Measurements from ENCODE around the gene ISX.

The ISX gene

DNA sequence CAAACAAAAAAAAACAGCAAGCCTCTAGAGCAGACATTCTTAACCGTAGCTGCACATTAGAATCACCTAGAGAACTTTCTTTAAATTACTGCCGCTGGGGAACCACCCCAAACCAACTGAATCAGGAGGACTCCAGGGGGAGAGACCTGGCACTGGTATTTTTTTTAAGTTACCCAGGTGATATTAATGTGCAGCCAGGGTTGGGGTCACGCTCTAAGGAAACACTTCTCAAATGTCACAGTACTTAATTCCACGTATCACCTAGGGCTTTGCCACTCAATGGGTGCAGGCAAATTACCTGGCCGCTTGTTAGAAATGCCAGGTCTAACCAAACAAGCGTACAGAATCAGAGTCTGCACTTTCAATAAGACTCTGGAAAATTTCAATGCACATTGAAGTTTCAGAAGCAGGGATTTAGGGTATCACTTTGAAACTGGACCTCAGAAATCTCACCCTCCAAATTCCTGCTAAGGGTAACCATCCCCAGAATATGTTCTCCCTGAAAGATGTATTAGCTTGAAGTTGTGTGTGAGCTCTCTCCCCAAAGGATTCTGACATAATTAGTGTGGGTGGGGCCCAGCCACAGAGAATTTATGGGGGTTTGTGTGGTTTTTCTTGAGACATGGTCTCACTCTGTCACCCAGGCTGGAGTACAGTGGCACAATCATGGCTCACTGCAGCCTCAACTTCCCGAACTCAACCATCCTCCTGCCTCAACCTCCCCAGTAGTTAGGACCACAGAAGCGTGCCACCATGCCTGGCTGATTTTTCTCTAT lies 12.7 kb upstream of the ISX start:
- no peak for DNase-seq (ENCODE audit: low spot score)

DNA sequence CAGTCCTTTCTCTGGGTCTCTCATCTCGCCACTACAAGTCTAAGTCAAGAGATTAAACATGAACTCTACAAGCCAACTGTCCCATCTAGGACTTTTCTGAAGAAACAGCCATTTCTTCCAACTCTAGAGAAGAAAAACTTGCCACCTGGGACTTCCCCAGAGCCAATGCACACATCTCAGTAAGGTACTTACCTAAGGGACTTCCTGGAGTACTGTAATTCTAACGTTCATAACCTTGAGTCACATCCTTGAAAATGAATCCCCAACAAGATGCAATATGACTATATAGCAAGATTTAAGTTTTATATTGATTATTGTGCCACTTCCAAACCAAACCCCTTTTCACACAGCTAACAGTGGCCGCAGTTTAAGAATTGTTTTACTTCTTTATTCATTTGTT lies 11.9 kb upstream of the ISX start:
- DNase-seq (ENCODE audit: low spot score): peak; percentile 27

DNA sequence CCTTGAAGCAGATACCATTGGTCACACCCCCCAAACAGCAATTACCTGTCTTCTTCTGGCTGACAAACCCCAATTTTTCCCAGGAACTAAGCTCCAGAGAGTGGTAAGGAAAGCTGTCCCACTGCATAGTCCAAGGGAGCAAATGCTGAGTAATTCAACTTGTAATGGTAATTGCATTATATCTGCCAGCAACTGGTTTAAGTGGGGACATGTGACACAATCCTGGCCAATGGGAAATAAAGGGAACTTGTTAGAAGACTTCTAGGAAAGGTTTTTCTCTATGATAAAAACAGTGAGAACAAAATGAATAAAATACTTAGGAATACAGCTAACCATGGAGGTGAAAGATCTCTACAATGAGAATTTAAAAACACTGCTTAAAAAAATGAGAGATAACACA lies 9.5 kb upstream of the ISX start:
- no peak for DNase-seq (ENCODE audit: low spot score)

DNA sequence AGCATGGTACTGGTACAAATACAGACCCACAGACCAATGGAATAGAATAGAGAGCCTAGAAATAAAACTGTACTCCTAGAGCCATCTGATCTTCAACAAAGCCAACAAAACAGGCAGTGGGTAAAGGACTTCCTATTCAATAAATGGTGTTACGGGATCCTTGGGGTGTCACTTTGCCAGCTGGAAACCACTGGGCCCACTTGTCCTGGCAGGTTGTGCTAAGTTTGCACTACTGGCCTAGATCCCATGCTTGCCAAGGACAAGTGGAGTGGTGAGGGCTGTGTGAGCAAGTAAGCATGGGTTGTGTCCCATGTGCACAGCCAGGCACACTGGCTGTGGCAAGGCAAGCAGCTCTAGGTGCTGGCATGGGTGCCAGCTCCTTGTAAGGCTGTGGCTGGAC lies 8.8 kb upstream of the ISX start:
- no peak for DNase-seq (ENCODE audit: low spot score)

DNA sequence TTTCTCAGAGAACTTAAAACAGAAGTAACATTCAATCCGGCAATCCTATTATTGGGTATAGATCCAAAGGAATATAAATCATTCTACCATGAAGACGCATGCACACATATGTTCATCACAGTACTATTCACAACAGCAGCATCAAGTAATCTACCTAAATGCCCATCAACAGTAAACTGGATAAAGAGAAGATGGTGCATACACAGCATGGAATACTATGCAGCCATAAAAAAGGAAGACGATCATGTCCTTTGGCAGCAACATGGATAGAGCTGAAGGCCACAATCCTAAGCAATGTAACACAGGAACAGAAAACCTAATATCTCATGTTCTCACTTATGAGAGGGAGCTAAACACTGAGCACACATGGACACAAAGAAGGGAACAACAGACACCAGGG lies 6.3 kb upstream of the ISX start:
- no peak for DNase-seq (ENCODE audit: low spot score)

DNA sequence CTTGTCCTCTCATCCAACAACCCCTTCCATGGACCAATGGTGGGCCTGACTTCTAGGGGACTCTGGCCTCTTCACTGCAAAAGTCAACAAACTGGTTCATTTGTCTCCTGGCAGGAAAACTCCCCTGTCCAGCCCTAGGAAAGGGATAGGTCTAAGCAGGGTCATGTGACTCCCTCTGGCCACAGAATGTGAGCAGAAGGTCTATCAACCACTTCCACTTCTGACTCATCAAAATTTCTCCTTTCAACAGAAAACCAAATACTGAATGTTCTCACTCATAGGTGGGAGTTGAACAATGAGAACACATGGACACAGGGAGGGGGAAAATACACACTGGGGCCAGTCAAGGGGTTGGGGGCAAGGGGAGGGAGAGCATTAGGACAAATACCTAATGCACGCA lies 1.3 kb upstream of the ISX start:
- peak; percentile 36 for DNase-seq (ENCODE audit: low spot score)

DNA sequence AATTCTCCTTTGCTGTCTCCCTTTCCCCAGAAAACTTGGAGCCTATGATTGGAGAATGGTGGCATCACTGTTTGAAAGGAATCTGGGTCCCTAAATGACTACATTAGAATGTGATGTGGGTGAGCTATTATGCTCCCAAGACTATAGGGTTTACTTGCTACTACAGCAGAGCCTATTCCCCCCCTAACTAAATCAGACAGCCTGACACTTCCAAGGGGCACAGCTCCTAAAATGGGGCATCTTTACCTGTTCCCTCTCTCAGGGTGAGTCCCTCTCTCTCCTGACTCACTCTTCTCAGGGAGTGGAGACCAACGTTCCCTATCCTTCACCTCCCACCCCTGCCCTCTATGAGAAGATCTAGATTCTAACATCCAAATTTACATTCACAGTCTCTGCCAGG lies 775 bp upstream of the ISX start:
- DNase-seq (ENCODE audit: low spot score): no peak

DNA sequence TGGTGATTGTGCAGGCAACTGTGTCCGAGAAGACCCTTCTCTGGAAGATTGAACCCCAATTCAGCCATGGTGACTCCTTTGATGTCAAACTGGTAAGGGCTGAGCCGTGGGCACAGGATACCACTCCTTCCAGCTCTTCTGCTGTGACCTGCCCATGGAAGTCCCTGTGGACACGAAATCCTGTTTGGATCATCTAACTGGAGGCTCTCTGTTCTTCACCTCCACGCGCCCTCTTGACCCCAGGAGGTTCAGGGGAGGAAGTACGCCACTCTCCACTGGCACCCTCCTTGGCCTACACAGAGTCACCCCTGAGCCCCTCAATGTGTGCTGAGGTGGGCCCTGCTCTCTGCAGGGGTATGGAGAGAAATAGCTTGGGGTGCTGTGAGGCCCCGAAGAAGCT lies 810 bp downstream of the ISX start:
- no peak for DNase-seq (ENCODE audit: low spot score)

DNA sequence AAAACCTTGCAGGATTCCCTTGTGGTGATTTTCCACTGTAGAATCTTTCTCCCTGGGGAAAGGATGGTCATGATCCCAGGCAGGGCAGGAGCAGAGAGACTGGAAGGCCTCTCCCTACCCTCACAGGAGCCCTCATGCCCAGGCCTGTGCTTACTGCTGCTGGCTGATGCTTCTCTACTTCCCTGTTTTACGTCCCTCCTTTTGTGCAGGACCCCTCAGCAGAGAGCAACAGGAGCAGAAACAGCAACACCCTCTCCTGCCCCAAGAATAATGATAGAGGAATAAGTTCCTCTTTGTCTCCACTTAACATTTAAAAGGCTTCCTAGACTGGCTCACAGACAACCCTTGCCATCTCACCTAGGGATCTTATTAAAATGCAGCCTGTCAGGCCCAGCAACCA lies 3.6 kb downstream of the ISX start:
- no peak for DNase-seq (ENCODE audit: low spot score)

DNA sequence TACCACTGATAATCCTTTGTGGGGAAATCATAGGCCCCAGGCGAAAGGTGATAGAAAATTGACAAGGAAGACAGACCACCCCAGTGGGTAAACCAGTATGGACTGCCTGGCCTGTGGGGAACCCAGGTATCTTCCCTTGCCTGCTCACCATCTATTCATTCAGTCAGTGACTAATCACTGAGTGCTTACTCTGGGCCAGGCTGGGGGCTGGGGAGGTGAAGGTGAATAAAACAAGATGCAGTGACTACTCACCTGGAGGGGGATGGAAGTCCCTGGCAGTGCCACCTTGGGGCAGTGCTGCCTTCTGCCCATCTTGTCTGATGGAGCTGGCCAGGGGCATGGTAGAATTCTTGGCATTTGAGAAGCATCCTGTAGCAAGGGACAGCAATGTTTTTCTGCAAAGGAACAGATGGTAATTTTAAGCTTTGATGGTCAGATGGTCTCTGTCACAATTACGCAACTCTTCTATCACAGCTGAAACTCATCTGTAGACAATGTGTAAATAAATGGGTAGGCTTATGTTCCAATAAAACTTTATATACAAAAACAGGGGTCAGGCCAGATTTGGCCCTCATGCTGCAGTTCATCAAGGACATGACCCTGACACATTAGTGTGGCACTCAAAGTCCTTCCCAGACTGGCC lies 4.6 kb downstream of the ISX start:
- DNase-seq (ENCODE audit: low spot score): no peak

DNA sequence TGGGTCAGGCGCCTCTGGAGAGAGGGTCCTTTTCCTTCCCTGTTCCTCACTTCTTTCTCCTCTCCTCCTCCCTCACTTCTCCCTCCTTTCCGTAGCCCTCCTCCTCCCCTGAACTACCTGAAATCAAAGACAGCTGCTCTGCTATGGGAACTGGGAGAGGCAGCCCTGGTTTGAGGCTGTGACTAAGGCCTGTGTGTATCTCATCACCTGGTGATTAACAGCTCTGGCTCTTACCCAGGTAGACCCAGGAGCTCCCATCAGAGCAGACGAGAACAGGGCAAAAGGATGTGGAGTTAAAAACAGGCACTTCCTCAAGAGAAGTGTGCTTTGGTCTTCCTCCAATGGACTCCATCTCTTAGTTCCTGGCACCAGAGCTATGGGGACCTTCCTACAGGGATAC lies 5.8 kb downstream of the ISX start:
- no peak for DNase-seq (ENCODE audit: low spot score)

DNA sequence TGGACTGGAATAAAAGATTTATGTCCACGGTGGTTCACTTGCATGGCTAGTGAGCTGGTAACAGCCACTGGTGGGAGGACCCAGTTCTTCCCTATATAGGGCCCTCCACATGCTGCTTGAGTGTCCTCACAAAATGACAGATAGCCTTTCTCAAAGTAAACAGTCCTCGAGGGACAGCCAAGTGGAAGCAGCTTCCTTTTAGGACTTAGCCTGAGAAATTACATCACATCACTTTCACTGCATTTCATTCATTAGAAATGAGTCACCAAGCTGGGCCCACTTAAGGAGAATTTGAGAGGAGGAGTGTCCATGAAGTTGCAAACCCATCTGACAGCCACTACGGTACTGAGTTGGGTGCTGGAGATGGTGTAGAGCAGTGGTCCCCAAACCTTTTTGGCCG lies 7.0 kb downstream of the ISX start:
- no peak for DNase-seq (ENCODE audit: low spot score)

DNA sequence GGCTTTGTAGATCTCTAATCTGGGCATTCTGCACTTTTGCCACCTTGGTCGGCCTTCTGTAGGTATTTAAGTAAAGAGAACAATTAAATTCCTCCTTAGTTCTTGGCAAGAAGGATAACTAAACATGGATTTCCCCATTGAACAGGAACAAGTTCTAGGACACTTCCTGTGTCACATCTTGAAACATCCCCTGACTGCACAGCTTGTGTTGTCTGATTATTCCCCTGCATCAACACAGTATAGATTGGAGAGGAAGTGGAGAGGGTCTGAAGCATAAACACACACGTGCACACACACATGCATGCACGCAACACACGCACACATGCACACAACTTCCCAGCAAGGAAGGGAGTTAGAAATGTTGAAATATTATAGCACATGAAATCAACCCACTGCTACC lies 8.6 kb downstream of the ISX start:
- DNase-seq (ENCODE audit: low spot score): no peak

DNA sequence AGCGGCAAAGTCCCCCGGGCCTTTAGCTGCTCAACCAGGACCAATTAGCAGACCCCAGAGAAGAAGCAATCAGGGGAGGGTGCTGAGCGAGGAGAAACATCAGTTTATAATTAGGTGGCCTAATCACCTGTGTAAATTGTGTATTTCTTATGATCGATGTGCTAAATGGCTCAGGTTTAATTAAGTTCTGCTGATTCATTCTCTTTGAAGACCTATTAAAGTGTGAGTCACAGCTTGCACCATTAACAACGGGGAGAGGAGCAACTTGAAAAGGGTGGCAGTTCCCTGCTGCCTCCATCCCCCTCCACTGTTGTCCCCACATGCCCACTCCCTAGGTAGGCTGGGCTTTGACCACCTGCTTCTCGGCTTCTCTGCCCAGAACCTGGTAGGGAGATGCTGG lies 10.7 kb downstream of the ISX start:
- no peak for DNase-seq (ENCODE audit: low spot score)

DNA sequence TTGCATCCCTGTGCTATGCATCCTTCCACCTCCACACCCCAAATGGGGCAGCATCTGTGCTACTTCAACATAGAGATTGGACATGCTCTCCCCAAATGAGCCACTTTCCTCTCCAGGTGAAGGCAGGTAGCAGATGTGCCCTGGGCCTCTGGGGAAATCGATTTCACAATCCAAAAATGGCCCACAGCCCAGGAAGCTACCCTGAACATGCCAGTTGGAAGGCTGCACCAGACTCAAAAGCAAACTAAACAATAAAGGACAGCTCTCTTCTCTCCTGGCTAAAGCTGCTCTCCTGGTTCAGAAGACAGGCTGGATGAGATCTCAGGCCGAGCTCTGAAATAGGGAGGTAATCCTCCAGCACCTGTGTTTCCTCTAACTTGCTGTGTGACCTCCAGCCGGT lies 19.7 kb downstream of the ISX start:
- no peak for DNase-seq (ENCODE audit: low spot score)

DNA sequence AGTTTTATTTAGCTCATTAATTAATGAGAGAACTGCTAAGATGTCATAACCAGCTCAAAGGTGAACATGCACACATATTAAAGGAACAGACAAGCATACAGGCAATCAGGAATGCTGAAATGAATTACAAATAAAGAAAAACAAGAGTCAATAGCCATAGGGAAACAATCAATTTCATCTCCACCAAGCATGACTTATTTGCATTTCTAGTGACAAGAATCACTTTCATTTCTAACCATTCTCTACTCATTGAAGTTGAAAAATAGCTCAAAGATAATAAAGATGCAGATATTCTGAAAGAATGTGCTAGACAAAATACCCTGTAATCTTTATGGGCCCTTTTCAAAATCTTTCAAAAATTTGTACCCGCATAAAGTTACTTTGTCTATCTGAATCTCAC lies 23.2 kb downstream of the ISX start:
- DNase-seq (ENCODE audit: low spot score): no peak

DNA sequence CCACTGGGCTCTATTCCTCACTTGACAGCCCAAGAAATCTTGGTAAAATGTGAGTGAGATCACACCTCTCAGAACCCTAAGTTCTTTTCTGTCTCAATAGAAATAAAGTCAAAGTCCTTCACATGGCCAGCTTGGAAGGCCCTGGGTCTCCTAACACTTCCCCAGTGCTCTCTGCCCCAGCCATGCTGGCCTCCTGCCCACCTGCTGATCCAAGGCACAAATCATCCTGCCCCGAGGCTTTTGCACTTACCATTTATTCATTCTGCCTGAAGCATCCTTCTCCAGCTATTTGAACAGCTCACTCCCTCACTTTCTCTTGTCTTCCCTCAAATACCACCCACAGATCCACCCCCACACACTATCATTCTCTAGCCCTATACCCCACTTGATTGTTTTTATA lies 26.4 kb downstream of the ISX start:
- DNase-seq (ENCODE audit: low spot score): no peak

DNA sequence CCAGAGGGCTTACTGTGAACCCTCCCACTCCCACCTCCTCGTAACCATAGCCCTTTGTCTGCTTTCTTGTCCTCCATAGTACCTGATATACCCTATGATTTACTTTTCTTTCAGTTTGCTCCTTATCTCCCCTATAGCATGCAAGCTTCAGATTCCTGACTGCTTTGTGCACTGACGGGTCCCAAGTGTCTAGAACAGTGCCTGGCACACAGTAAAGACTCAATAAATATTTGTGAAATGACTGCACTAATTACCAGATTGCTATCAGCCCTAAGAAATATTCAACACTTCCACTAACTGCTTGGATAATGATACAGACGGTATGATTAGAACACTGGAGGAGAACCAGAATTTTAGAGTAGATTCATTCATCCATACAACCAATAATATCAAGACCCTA lies 33.0 kb downstream of the ISX start:
- DNase-seq (ENCODE audit: low spot score): no peak

DNA sequence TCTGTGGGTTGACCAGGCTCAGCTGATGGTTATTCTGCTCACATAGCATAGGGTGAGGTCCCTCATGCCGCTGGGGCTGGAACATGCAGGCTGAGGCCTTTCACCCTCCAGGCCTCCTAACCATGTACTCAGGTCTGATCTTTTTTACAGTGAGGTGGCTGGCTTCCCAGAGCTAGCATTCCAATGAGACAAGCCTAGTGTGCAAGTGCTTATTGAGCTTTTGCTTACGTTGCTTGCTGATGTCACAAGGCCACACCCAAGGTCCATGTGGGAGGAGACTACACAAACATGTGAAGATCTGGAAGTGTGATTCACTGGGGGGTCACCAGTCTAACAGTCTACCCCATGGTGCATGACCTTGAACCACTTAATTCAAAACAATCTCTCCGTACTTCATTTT lies 33.9 kb downstream of the ISX start:
- DNase-seq (ENCODE audit: low spot score): no peak

DNA sequence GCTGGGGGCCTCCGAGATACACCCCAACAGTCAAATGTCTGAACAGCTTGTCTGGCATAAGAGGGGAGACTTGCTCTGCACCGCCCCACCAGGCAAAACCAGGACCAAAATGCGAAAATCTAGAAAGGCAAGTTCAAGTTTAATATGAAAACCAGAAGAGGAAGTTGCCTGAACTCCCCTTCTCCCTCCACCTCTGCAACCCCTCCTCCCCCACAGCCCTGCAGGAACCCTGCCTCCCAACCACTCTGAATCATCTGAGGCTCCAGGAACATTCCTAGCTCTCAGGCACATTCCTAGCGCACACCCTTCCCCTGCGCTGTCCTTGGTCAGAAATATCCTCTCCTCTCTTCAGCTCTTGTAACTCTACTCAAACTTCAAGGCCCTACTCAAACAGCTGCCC lies 36.7 kb downstream of the ISX start:
- no peak for DNase-seq (ENCODE audit: low spot score)

DNA sequence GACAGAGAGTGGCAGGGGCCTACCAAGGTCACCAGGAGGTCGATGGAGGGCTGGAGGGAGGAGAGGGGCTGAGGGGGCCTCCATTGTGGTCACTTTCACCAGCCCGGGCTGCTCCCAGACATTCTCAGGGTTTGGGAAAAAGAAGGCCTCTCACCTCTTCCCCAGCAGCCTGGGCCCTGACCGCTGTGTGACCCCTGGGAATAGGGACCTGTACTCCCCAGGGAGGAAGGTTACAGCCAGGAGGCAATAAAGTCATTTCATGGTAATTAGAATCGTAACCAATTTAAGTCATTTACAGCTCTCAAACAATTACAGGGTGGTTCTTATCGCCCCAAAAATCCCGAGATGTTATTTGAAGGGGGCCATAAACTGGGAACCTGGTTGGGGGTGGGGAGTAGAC lies 37.8 kb downstream of the ISX start:
- no peak for DNase-seq (ENCODE audit: low spot score)

DNA sequence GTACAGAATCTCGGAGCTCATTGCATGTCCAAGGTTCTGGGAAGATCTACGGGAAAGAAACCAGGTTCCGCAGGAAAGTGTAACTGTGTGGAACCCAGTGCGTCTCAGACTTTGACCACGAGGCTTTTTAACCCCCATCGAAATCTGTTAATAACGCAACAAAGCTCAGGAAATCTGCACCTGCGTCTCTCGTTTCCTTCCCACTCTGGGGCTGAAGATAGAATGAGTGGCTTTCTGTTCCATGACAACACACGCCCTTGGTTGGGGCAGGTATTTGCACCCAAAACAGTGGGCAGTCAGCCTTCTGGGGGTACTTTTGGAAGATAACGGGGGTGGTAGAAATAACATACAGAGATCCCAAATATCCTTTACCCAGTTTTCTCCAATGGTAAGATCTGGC lies 38.5 kb downstream of the ISX start:
- DNase-seq (ENCODE audit: low spot score): no peak

DNA sequence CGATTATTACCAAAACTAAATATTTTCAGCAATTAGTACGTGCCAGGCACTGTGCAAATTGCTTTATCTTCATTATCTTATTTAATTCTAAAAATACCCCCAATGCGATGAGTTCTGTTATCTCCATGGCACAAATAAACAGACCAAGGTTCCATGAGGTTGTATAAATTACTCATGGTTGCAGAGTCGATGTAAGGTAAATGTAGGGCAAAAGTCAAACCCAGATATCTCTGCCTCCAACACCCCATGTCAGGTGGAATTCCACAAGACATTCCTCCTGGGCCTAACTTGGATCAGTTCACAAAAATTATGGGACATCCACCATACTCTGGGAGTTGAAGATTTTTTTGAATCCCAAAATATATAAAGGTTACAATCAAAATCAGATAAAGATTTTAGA lies 43.7 kb downstream of the ISX start:
- DNase-seq (ENCODE audit: low spot score): no peak

DNA sequence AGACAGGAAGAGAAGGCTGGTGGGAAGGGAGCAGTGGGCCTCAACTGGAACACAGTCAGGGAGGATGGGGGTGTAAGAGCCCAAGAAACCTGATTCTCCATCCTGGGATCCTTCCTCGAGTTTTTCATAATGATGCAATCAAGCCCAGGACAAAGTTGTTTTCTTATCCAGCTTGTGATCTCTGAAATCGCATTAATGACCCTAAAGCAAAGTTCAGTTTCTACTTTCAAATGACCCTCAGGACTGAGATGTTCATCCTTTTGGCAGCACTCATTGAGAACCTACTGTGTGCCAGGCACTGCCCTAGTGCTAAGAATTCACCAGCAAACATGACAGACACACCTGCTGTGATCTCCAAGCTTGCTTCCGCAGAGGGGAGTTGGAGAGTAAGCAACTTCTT lies 45.3 kb downstream of the ISX start:
- DNase-seq (ENCODE audit: low spot score): no peak
